GM18499 (cell line): ENCODE data around the gene TMEM266.
A peak's percentile ranks its signal among the peaks of the same experiment; 100 is the strongest.

Experiments used
- ATAC-seq: cut with Tn5 transposase; IDR thresholded peaks from one replicate; pipeline ENCODE4 v1.9.1; 2021; ENCODE audit warnings: moderate number of reproducible peaks; ENCODE audit not compliant: insufficient read depth, unreplicated experiment

TMEM266 gene

DNA sequence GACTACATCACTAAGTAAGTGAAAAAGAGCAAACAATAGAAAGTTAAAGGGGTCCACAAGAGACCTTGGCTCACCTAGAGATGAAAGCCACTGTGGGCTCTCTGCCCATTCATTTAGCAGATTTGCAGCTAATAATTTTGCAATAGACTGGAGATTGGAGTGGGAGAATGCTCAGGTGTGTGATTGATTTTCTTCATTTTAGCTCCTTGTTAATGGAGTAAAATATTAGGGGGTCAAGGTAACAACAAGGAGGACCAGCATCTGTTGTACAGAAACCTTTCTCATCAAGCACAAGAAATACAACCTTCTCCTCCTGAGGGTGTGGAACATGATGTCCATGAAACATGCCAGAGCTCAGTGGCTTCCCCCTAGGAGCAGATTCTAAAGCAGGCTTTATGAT, 63.2 kb downstream of the TMEM266 start:
- no peak for ATAC-seq

DNA sequence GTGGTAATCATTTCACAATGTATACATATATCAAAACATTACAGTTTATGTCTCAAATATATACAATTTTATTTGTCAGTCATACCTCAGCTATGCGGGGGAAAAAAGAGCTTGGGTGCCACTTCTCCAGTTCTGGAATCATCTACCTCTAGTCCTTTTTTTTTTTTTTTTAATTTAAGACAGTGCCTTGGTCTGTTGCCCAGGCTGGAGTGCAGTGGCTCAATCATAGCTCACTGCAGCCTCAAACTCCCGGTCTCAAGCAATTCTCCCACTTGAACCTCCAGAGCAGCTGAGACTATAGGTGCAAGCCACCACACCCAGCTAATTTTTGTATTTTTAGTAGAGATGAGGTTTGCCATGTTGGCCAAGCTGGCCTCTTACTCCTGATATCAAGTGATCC, 67.4 kb downstream of the TMEM266 start:
- no peak for ATAC-seq

DNA sequence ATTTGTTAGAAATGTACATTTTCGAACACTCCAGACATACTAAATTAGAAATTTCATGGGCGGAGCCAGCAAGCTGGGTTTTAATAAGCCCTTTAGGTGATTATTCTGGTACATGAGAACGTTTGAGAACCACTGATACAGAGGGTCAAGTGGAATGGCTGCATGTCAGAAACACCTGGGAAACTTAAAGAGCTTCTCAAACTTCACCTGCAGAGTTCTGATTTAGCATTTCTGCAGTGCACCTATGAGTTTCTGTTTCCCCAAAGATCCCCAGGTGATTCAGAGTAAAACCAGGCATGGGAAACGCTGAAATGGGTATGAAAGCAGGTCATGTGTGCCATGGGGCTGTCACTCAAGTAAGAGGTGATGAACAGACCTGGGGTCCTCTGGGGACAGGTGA, 68.1 kb downstream of the TMEM266 start:
- ATAC-seq, result no peak

DNA sequence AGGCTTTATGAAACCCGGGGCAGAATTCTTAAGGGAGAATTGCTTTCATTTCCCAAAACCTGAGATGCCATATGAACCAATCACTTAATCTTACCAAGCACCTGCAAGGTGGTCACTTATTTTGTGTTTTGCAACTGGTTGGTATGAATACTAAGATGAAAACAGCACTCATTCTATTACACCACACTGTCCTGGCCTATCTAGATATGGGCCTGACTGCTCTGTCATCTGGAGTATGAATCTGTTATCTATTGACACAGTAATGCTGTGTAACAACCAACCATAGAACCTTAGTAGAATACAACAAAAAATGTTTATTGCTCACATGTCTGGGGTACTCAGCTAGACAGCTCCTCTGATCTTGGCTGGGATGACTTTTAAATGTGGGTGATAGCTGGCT, 74.8 kb downstream of the TMEM266 start:
- no peak for ATAC-seq

DNA sequence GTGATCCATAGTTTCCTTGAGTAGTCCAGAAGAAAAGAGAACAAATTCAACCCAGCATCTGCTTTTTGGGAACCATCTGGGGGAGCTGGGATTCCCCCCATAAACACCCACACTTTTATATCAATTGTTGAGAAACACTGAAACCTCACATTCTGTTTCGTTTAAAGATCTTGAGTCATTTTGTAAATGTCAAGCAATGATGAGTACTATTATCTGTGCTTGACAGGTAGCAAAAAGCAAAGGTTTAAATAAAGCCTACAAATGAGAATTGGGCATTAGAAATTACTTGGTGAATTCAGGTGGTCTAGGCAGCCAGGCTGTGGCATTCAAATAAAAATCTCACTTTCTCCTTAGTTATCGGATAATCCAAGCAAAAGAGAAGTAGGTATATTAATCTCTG, 75.7 kb downstream of the TMEM266 start:
- no peak for ATAC-seq

DNA sequence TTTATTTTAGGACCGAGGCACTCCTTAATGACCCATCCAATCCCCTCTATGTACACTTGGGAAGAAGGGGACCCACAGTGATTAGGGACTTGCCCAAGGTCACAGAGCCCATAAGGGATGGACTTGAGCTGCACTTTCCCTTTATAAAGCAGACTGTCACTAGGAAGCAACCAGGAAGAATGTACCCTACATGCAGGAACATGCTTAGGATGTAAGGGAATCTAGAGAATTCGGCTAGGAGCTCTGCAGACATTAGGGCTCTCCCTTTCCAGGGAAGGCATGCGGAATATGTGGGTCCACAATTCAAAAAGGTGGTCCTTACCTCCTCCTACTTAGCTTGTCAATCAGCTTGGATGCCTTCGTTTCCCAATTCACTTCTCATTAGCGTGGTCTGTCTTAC, 78.7 kb downstream of the TMEM266 start:
- ATAC-seq, result no peak

DNA sequence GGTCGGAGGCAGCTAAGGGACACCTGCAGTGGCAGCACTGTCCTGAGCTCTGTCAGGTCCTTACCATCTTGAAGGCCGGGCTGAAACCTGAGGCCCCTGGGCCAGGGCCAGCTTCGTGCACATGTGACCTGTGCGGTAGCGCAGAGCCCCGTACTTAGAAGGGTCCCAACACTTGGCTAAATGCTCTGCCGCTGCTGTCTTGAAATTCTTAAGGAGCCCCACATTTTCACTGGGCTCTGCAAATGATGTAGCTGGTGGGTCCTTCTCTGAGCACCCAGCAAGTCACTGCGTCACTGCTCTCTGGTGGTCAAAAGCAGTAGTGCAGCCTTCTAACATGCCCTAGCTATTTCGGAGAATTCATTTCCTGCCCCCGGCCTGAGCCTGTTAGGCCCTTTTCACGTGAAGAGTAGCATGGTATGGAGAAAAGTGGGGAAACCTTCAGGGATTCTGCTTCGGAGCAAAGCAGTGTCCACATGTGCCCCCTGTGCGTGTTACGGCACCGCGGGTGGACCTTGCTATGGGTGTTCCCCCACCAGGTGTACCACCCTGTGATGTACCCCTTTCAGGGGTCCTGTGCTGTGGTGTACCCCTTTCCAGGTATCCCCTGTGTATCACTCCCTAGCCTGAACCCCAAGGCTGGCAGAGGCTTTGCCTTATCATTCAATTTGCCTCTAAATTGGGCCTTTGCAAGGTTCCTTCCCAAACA, 79.7 kb downstream of the TMEM266 start:
- ATAC-seq, result no peak

DNA sequence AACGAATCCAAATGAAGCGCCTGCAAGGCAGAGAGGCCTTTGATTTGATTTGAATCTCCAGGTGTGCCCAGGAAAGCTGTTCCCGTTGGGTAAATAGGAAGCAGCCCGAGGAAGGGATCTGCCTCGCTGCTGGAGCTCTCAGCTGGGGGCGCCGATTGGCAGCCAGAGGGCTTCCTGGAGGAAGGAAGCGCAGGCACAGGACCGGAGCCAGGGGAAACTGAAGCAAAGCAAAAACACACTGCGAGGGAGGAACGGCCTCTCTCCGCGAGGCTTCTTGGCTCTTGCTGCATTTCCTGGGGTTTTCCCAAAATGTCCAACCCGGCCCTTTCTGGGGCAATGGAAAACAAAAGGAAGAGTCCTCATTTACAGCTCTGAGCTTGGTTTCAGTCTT, 80.3 kb downstream of the TMEM266 start:
- ATAC-seq, result no peak

DNA sequence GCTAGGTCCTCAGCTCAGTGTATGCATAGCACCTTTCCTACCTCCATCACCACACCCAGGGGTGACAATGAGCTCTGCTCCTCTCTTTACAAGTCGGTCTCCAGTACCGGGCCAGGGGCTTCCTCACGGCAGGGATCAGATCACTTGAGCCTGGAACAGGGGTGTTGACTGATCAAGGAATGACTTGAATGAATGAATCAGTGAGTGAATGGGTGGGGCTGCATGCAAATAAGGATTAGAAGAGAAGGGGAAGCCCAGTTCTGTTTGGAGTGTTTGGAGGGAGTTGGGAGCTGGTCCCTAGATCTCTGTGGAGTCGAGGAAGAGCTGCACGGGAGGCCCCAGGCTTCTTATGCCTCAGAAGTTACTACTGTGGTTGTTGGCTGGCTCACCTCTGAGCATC, 87.0 kb downstream of the TMEM266 start:
- no peak for ATAC-seq

DNA sequence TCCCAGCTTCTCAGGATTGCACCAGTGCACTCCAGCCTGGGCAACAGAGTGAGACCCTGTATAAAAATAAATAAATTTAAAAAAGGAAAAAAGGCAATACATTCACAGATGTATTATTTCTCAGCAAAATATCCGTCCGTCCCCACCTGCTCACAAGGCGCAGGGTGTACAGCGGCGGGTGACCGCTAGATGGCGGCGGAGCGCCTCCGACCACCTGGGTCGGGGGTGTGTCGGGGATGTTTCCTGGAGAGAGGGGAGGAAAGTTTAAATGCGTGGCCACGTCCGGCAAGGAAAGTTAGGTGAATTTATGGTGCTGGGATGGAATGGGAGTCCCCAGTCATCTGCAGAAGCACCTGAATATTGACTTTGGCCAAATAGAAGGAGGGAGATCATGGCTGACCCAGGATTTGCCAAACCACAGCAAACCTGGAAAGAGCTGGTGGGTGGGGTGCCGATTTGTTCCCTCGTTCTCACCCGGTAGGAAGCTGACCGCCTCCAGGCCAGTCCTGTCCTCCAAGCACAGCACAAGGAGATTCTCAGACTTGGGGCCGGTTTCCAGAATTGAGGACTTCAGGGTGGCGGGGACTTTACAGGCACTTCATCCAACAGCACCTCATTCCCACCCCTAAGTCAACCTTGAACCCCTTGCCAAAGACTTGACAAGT, 88.3 kb downstream of the TMEM266 start:
- no peak for ATAC-seq

DNA sequence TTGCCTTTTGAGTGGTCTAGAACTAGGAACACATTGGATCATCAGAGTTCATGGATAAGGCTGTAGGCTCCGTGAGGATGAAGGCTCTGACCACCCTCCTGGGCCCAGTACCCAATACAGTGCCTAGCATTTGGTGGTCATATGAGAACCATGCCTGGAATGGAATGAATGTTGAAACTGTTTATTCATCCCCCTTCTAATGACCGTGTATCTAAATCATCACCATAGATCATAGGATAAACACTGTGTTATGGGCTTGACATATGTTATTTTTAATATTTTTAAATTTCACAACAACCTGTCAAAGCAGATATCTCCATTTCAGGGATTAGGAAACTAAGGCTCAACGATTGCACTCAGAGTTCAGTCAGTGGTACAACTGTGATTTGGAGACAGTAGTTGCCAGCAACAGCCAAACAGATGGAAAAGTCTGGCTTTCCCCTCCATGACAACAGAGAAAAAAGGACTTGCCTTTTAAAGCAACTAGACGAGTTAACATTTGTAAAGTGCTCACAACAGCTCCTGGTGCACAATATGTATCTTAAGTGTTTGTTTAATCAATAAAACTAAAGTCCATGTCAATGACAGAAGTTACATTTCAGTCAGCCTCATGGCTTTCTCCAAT, 89.6 kb downstream of the TMEM266 start:
- ATAC-seq, result no peak

DNA sequence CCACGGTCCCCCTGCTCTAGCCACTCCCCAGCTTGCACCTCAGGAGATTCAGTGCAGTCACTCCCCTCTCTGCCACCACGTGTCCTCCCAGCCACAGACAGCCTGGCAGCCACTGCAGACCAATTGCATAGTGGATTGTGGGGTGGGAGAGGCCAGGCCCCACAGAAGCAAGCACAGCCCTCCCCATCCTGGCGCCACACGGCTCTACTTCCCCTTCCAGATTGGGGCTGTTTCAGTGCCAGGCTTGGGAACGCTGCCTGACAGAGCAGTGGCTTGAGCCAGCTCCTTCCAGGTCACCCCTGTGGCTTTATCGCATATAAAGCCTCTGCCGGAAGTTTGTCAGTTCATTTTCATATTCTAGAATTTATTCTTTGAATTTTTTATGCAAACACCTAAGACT, 90.7 kb downstream of the TMEM266 start:
- no peak for ATAC-seq

DNA sequence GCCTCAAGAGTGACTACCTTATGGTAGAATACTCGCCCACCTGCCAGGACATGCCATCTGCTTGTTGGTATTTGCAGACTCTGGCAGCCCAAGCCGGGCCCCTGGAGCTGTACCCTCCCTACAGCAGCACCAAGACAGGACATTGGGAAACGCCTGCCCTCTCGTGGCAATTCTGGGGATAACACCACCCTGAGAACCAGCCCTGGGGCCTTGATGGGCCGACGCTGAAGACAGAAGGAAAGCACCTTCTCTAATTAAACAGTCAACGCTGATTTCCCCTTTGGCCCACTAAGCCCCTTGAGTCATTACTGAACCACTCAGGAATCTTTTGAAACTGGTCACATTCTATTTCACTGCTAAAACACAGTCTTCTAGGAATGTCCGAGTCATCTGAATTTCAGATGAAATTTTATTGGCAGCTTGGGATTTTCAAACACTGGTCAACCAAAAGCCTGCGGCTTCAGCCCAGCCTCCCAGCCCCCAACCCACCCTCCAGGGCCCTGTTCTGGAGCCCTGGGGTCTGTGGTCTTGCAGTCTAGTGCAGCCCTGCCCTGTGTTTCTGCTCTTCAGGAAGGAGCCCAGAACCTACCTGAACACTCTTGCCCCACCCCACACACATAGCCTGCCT, 91.3 kb downstream of the TMEM266 start:
- ATAC-seq, result peak; percentile 71

DNA sequence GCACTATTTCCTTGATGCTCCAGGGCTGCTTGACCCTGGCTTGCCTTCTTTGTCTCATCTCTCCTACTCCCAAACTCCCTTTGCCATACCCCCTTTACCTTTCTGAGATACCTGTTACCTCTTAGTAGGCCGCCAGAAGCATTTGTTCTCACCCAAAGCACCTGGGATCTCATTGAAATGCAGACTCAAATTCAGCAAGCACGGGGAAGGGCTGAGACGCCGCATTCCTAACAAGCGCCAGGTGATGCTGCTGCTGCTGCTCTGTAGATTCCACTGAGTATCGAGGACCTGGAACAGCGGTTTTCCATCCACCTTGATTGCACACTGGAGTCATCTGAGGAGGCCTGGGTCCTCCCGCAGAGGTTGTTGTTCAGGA, 91.8 kb downstream of the TMEM266 start:
- no peak for ATAC-seq

DNA sequence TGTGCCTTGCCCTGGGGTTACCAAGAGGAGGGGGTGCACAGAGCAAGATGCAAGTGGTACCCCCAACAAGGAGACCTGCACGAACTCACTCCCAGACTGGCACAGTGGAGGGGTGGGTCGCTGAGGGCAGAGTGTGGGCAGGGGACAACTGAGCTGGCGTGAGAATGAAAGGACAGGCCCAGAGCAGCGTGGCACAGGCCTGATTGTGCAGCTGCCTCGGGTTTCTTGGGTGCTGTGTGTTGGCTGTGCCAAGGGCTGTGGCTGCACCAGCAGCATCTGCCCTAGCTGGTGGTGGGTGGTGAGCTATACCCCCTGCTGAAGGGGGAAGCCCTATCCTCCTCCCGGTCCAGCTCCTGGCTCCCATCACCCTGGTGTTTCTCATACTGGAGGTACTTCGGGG, 92.4 kb downstream of the TMEM266 start:
- no peak for ATAC-seq

DNA sequence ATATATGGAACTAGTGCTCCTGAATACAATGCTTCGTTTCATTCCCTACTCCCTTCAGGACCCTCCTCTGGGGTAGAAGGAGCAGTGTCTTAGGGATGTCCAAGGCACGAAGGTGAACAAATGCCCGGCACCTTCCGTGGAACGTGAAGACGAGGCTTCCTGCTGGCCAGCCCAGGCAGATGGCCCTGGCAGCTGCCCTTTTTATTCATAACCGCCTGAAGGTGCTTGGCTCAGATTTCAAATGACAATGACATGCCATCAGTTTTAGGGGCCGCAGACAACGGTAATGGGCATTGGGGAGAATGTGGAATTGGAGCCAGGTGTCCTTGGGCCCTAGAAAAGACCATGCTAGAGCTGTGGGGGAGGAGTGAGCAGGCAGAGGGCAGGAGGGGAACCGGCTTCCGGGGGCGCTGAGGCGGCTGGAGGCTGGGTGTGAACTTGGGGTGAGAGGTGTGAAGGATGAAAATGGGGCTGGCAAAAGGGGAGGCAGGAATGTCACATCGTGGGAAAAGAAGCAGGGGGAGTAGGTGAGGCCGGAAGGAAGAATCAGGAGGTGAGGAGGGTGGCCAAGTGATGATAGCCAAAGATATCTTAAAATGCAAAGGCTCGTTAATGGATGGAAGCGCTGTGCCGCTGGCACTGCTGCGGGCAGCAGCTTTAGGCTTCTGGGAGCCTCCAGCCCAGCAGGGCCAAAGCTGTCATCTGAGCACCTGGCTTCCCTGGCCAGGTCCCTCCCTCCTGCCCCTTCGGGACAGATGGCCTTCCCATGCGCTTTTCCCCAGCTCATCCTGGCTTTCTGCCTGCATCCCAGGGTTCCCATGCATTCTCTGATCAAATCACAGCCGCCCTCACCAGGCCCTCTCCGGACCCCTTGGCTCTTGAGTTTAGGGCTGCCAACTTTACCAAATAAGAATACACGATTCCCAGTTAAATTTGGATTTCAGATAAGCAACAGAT, 93.7 kb downstream of the TMEM266 start:
- no peak for ATAC-seq

DNA sequence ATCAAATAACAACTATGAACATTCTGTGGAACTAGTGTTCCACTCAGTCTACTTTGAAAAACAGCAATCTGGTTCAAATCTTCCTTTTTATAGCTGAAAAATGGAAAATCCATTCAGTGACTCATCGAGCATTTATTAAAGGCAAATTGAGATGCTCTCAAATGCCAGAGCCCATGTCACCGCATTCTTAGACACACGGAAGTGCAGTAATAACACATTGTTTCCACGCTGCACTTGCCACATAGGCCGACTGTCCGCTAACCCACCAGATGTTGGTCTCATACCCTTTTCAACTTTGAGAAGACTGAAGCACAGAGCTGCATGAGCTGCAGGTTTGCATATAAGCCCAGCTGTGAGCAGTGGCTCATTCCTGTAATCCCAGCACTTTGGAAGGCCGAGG, 95.9 kb downstream of the TMEM266 start:
- no peak for ATAC-seq

DNA sequence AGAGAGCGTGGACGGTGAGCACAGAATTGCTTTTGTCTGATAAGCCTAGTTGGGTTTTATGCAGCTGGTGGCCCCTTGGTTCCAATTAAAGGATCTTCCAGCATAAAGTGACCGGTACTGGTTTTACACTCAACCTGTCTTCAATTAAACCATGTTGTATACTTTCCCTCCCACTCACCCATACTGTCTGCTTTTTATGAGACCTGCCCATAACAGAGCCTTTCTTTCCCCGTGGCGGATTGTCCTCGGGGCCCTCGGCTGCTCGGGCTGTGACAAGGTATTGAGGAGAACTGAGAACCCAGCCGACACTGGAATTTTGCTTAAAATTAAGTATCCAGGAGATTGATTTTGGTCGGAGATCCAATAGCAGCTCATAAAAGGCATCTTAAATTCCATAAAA, 98.4 kb downstream of the TMEM266 start:
- ATAC-seq, result no peak

DNA sequence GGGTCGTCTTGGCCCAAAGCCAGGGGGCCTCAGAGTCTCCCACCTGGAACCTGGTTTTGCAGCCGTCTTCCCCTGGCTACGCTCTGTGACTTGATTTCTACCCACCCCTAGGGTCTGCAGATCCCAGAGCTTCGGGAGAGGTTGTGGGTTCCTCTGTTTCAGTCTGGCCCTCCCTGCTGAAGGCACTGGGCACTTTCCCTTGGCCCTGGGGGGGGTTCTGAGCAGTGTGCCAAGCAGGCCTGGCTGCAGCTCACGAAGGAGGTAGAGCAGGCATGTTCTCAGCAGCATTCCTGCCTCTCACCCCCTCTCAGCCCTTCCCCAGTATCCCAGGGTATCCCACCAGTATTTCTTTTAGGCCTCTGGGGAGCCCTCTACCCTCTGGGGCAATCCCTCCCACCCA, 99.0 kb downstream of the TMEM266 start:
- ATAC-seq, result no peak

DNA sequence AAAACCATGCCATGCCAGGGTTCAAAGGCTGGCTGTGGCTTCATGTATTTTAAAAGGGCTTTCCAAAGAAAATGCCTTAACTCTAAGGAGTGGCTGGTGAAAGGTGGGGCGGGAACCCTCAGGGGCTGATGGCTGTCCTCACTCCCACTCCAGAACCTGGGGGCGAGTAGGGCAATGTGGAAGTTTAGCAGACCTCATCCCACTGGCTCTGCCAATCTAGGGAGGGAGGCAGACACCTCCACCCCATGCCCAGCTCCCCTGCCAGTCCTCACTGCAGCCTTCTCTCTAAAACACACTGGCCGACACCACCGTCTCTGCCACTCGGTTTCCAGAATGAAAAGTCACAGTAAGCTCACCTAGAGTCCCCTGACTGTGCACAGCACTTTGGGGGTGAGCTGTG, 99.5 kb downstream of the TMEM266 start:
- ATAC-seq, result no peak
